Osteoblast (primary cell): ENCODE data around the gene TNPO3. TPM values are rescaled to one million over a fixed set of nuclear protein-coding genes. Genes with fewer than 3 reads are reported as not detected.

Experiments used
- DNase-seq: peaks from one replicate; pipeline ENCODE4 v3.0.0; 2011; ENCODE audit warnings: low spot score, mixed read lengths; ENCODE audit not compliant: insufficient read length; ENCODE audit errors: missing footprints
- H2AFZ ChIP-seq: 2 replicates; pipeline ENCODE4 v1.6.0; 2011; ENCODE audit warnings: mild to moderate bottlenecking, low read length
- H3K27ac ChIP-seq: 2 replicates; pipeline ENCODE4 v1.5.1; 2011; ENCODE audit warnings: mild to moderate bottlenecking, low read depth, low read length, moderate library complexity
- H3K27me3 ChIP-seq: 2 replicates; pipeline ENCODE4 v1.6.0; 2012; ENCODE audit warnings: mild to moderate bottlenecking, control low read depth, inconsistent platforms, low read length, moderate library complexity; ENCODE audit not compliant: insufficient read depth
- H3K36me3 ChIP-seq: 2 replicates; pipeline ENCODE4 v1.5.1; 2011; ENCODE audit warnings: mild to moderate bottlenecking, low read length, control low read depth, moderate library complexity; ENCODE audit not compliant: insufficient read depth
- H3K4me1 ChIP-seq: 2 replicates; pipeline ENCODE4 v1.5.1; 2011; ENCODE audit warnings: mild to moderate bottlenecking, low read length, control low read depth, moderate library complexity; ENCODE audit not compliant: insufficient read depth
- H3K4me2 ChIP-seq: 2 replicates; pipeline ENCODE4 v1.6.0; 2011; ENCODE audit warnings: mild to moderate bottlenecking, low read length; ENCODE audit not compliant: insufficient read depth
- H3K4me3 ChIP-seq: fragments of 200-600 bp; sonication (generic); 3 replicates; pipeline ENCODE4 v1.5.1; 2012; ENCODE audit warnings: mild to moderate bottlenecking, low read length, inconsistent platforms; ENCODE audit not compliant: insufficient read depth
- H3K79me2 ChIP-seq: 2 replicates; pipeline ENCODE4 v1.6.0; 2012; ENCODE audit warnings: mild to moderate bottlenecking, low read length, control low read depth, inconsistent platforms; ENCODE audit not compliant: insufficient read depth
- H3K9me3 ChIP-seq: 2 replicates; pipeline ENCODE4 v1.5.1; 2011; ENCODE audit warnings: low read depth, low read length, control low read depth
- H4K20me1 ChIP-seq: 2 replicates; pipeline ENCODE4 v1.6.0; 2012; ENCODE audit warnings: mild to moderate bottlenecking, low read length, control low read depth; ENCODE audit not compliant: insufficient read depth
- total RNA-seq: library from RNA; depleted of rRNA; stranded (reverse); fragments of >200 nt; gene quantifications from 2 replicates; pipeline ENCODE4 v1.2.3, GENCODE V29; 2012
- TF ChIP-seq, protein P1 (sequence below): IDR thresholded peaks from 2 replicates; pipeline ENCODE4 v1.5.1; 2011; ENCODE audit warnings: mild to moderate bottlenecking, low read depth, low read length, moderate library complexity; ENCODE audit errors: extremely low read depth

Gene TNPO3
- total RNA-seq, 1 donor: 56.1 TPM

DNA sequence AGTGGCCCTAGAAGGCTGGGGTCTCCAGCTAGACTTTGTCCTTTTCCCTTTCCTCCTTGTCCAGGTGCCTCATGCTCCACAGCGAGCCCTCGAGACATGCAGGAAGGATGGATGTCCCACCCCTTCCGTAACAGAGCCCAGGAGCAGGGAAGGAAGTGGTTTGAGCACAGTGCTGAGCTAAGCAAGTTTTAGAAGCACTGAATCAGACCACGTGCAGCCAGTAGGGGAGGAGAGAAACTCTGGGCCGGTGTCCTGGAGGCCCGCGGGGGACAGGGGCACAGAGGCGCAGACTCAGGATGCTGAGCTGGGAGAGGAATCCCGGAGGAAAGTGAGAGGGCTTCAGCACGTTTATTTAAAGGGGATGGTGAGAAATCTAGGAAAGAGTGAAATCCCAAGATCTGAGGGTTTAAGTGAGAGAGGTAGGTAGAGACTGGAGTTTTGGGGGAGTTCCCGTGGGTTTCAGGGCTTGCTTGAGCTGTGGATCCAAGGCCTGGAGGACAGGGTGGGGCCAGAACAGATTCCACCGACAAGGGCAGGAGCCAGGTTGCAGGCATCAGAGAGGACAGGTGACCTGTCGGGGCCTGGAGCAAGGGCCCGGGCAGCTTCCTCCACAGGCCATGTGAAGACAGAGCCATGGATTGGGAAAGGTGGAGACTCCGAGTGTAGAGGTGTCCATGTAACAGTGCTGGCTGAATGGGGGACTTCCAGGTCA is 121.6 kb downstream of the TNPO3 start:
- Histone ChIP-seq H3K27ac (no peak overlapping the region), H2AFZ (no peak overlapping the region), H3K27me3 (peaks cover 32% of the 10 kb centered on the region), H4K20me1 (no peaks in the 10 kb centered on the region), H3K4me2 (no peak overlapping the region), H3K36me3 (no peaks in the 10 kb centered on the region), H3K79me2 (no peaks in the 10 kb centered on the region), H3K4me3 (no peak overlapping the region), H3K4me1 (no peaks in the 10 kb centered on the region), H3K9me3 (no peaks in the 10 kb centered on the region)
- TF ChIP-seq, protein P1, sequence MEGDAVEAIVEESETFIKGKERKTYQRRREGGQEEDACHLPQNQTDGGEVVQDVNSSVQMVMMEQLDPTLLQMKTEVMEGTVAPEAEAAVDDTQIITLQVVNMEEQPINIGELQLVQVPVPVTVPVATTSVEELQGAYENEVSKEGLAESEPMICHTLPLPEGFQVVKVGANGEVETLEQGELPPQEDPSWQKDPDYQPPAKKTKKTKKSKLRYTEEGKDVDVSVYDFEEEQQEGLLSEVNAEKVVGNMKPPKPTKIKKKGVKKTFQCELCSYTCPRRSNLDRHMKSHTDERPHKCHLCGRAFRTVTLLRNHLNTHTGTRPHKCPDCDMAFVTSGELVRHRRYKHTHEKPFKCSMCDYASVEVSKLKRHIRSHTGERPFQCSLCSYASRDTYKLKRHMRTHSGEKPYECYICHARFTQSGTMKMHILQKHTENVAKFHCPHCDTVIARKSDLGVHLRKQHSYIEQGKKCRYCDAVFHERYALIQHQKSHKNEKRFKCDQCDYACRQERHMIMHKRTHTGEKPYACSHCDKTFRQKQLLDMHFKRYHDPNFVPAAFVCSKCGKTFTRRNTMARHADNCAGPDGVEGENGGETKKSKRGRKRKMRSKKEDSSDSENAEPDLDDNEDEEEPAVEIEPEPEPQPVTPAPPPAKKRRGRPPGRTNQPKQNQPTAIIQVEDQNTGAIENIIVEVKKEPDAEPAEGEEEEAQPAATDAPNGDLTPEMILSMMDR: no peak
- peak; percentile 66 for DNase-seq

DNA sequence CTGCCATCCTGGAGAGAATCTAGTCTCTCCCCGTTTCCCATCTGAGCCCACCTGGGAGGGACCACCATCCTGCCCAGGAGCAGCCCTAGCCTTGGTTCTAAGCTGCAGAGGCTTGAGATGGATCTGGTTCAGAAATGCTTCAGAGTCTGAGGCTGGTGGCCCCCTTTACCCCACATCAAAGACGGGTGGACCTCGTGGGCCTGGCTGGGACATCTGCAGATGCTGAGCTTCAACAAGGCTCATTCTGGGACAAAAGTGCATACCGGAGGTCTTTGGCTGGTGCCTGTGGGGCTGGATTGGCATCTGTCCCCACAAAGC is 122.1 kb downstream of the TNPO3 start:
- DNase-seq: peak; percentile 34
- Histone ChIP-seq H3K4me2 (no peak overlapping the region), H3K36me3 (no peaks in the 10 kb centered on the region), H3K9me3 (no peaks in the 10 kb centered on the region), H4K20me1 (no peaks in the 10 kb centered on the region), H3K79me2 (no peaks in the 10 kb centered on the region), H3K27ac (no peak overlapping the region), H3K4me3 (no peak overlapping the region), H2AFZ (no peak overlapping the region), H3K4me1 (no peaks in the 10 kb centered on the region), H3K27me3 (peaks cover 27% of the 10 kb centered on the region)
- TF ChIP-seq, protein P1: no peak

DNA sequence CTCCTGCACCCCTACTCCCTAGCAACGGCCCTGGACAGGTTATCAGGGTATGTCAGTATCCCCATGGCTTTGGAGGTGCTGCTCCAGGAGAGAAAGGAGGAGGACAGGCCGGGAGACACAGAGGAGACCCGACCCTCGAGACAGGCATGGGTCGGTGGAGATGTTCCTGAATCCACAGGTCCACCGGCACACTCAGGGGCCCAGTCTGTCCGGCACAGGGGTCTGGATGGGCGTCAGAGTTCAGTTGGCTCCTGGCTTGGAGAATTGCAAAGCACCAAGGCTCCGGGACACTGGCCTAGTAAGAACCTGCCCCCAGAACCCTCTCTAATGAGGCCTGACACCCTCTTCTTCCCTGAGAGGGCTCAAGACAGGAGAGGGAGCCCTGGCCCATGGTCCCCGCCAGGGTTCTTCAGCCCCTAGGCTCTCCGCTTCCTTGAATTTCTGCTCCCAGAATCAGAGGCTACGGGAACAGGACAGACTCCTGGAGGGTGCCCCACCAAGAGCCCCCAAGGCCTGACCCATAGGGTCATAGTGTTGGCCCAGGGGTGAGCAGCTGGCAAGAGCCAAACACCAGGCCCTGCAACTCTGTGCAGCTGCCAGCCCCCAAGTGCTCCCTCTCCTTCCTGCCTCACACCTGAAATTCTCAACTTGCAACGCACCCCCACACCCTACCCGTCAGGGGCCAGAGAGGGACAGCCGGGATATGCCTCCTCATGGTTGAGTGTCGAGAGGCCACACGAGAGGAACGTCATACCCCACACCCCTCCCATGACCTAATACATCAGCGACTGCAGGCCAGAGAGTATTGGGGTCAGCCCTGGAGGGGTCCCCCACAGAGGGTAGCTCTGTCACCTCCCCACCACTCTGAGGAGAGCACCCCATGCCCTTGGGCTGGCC is 122.7 kb downstream of the TNPO3 start:
- Histone ChIP-seq H3K27me3 (peaks cover 21% of the 10 kb centered on the region), H3K27ac (no peak overlapping the region), H3K4me1 (no peaks in the 10 kb centered on the region), H4K20me1 (no peaks in the 10 kb centered on the region), H3K36me3 (no peaks in the 10 kb centered on the region), H2AFZ (no peak overlapping the region), H3K79me2 (no peaks in the 10 kb centered on the region), H3K4me2 (no peak overlapping the region), H3K9me3 (no peaks in the 10 kb centered on the region), H3K4me3 (no peak overlapping the region)
- DNase-seq: peak; percentile 30
- TF ChIP-seq, protein P1: no peak

DNA sequence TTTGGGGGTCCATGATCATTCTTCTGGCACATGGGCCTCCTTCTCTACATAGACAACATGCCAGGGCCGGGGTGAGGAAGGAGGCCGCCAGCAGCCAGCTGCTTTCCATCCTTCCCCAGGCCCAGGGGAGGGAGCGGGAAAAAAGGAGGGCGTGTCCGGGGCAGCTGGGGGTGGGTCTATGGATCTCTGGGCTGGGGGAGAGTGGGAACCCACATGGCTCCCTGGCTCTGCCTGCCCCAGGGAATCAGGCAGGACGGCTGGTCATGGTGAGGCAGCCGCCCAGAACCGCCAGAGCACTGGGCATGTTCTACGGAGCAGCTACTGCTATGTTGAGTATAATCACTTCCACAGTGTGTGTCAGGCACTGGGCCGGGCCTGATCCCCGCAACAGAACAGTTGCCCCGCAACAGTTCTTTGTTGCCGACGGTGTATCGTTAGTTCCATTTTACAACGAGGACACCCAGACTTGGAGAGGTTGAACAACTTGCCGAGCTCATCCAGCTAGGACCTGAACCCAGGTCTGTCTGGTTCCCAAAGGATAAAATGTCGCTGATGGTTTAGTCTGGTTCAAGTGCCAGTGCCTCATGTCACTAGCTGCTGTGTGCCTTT is 123.6 kb downstream of the TNPO3 start:
- TF ChIP-seq, protein P1: no peak
- H3K4me1 ChIP-seq: no peaks in the 10 kb centered on the region
- H3K27ac ChIP-seq: no peak overlapping the region
- H3K4me2 ChIP-seq: no peak overlapping the region
- no peaks in the 10 kb centered on the region for H3K9me3 ChIP-seq
- DNase-seq: no peak
- no peaks in the 10 kb centered on the region for H3K79me2 ChIP-seq
- no peaks in the 10 kb centered on the region for H3K36me3 ChIP-seq
- H3K4me3 ChIP-seq: no peak overlapping the region
- H4K20me1 ChIP-seq: no peaks in the 10 kb centered on the region
- no peak overlapping the region for H2AFZ ChIP-seq
- H3K27me3 ChIP-seq: peaks cover 19% of the 10 kb centered on the region
